MCF 10A (cell line): ENCODE results near the gene CSMD2. TPM values are rescaled to one million over a fixed set of nuclear protein-coding genes. Genes with fewer than 3 reads are reported as not detected.

ENCODE experiments used
- BruUV-seq: library from RNA; stranded (reverse); fragments of 400-500 nt; replicated peaks from 2 replicates; lab custom pipeline; 2021; lab: Mats Ljungman, UMichigan
- CTCF ChIA-PET: fragments of 300-600 bp; sonication (Branson Sonifier 250); formaldehyde crosslinking; extraction: SDS; loops from one replicate; lab custom pipeline; 2021; ENCODE audit warnings: antibody characterized with exemption, inconsistent platforms; lab: Yijun Ruan, JAX
- POLR2A ChIA-PET: fragments of 300-600, 350-650 bp; sonication (Branson Sonifier 250); formaldehyde crosslinking; extraction: SDS; loops from one replicate; lab custom pipeline; 2020; ENCODE audit warnings: antibody characterized with exemption, inconsistent platforms; lab: Yijun Ruan, JAX
- DNase-seq: peaks from one replicate; pipeline ENCODE4 v3.0.0-alpha.2; 2018; ENCODE audit not compliant: unreplicated experiment
- H3K27ac Mint-ChIP-seq: one replicate; pipeline ENCODE4 v1.8.0; 2022; ENCODE audit warnings: mild to moderate bottlenecking, low read depth, mixed read lengths; ENCODE audit not compliant: unreplicated experiment
- H3K27me3 Mint-ChIP-seq: one replicate; pipeline ENCODE4 v1.8.0; 2022; ENCODE audit warnings: mixed read lengths; ENCODE audit not compliant: insufficient read depth, unreplicated experiment
- H3K36me3 Mint-ChIP-seq: one replicate; pipeline ENCODE4 v1.8.0; 2022; ENCODE audit warnings: mild to moderate bottlenecking, moderate library complexity, mixed read lengths; ENCODE audit not compliant: insufficient read depth, unreplicated experiment
- H3K4me1 Mint-ChIP-seq: one replicate; pipeline ENCODE4 v1.8.0; 2022; ENCODE audit warnings: mixed read lengths; ENCODE audit not compliant: insufficient read depth, unreplicated experiment
- H3K4me3 Mint-ChIP-seq: one replicate; pipeline ENCODE4 v1.8.0; 2022; ENCODE audit warnings: mild to moderate bottlenecking, moderate library complexity, mixed read lengths; ENCODE audit not compliant: unreplicated experiment
- H3K9me3 Mint-ChIP-seq: one replicate; pipeline ENCODE4 v1.8.0; 2022; ENCODE audit warnings: mixed read lengths; ENCODE audit not compliant: unreplicated experiment
- CTCF ChIP-seq: fragments of 200-600 bp; IDR thresholded peaks from one replicate; pipeline ENCODE4 v1.8.0; 2022; ENCODE audit warnings: antibody characterized with exemption, mild to moderate bottlenecking; ENCODE audit not compliant: unreplicated experiment
- intact Hi-C: fragments of 100-400 bp; cut with micrococcal nuclease; formaldehyde crosslinking; loops from 2 replicates; pipeline ENCODE4 v1.14.1; 2022
- total RNA-seq: library from RNA; stranded (reverse); gene quantifications from 2 replicates; pipeline ENCODE4 v1.2.3, GENCODE V29; 2022

The CSMD2 gene
- total RNA-seq, 1 experiment from 2014 or later = not detected

GRCh38 chr1:33696962-33697361, 468.1 kb downstream of the CSMD2 start:
- Mint-ChIP-seq H3K4me3 (no peak overlapping the region), H3K27me3 (peaks cover 12% of the 10 kb centered on the region), H3K36me3 (no peaks in the 10 kb centered on the region), H3K27ac (no peak overlapping the region), H3K4me1 (no peaks in the 10 kb centered on the region), H3K9me3 (no peaks in the 10 kb centered on the region)
- intact Hi-C loops = no loop called here
- no peak for TF ChIP-seq CTCF
- POLR2A ChIA-PET = no interaction called here
- CTCF ChIA-PET = no interaction called here
- no TSS peak for BruUV-seq
- no peak for DNase-seq

GRCh38 chr1:33696311-33696710, 468.7 kb downstream of the CSMD2 start:
- CTCF ChIA-PET = no interaction called here
- DNase-seq = no peak
- no TSS peak for BruUV-seq
- TF ChIP-seq CTCF = no peak
- H3K27ac Mint-ChIP-seq = no peak overlapping the region
- intact Hi-C loops = no loop called here
- no peak overlapping the region for H3K4me3 Mint-ChIP-seq
- peaks cover 12% of the 10 kb centered on the region for H3K27me3 Mint-ChIP-seq
- POLR2A ChIA-PET = no interaction called here
- H3K4me1 Mint-ChIP-seq = no peaks in the 10 kb centered on the region
- H3K9me3 Mint-ChIP-seq = no peaks in the 10 kb centered on the region
- H3K36me3 Mint-ChIP-seq = no peaks in the 10 kb centered on the region

- BruUV-seq = no TSS peak
- Mint-ChIP-seq H3K27me3 (peaks cover 12% of the 10 kb centered on the region), H3K27ac (no peak overlapping the region), H3K4me3 (no peak overlapping the region), H3K4me1 (no peaks in the 10 kb centered on the region), H3K36me3 (no peaks in the 10 kb centered on the region), H3K9me3 (no peaks in the 10 kb centered on the region)
- CTCF ChIA-PET = interaction anchor here (0.8 to 1.1 kb wide), 2 partner anchors 305 to 1050 kb away, joined by 3 read pairs; no protein-coding TSS in a partner anchor
- POLR2A ChIA-PET = no interaction called here
- intact Hi-C loops = no loop called here
- DNase-seq = no peak
- no peak for TF ChIP-seq CTCF
Measured at GRCh38 chr1:33692206-33693188, 472.5 kb downstream of the CSMD2 start.

- no peak for TF ChIP-seq CTCF
- H3K9me3 Mint-ChIP-seq = no peaks in the 10 kb centered on the region
- no TSS peak for BruUV-seq
- H3K27me3 Mint-ChIP-seq = peaks cover 16% of the 10 kb centered on the region
- no peak overlapping the region for H3K27ac Mint-ChIP-seq
- intact Hi-C loops = no loop called here
- no peaks in the 10 kb centered on the region for H3K4me1 Mint-ChIP-seq
- DNase-seq = no peak
- CTCF ChIA-PET = no interaction called here
- no peak overlapping the region for H3K4me3 Mint-ChIP-seq
- POLR2A ChIA-PET = no interaction called here
- H3K36me3 Mint-ChIP-seq = no peaks in the 10 kb centered on the region
Measured at GRCh38 chr1:33687000-33687399, 478.0 kb downstream of the CSMD2 start.
